Gastroesophageal sphincter (tissue), 4 donors: Measurements from ENCODE around the gene MFSD6. TPM values are rescaled to one million over a fixed set of nuclear protein-coding genes. Genes with fewer than 3 reads are reported as not detected.

Experiments used
- ATAC-seq: fragments of 150-250 bp; one replicate; pipeline ENCODE4 v1.9.1; 2016; ENCODE audit warnings: mild to moderate bottlenecking, moderate library complexity
- H3K27ac ChIP-seq, 4 donors: fragments of 200-600 bp; sonication (generic) in 3 of 4; 1 replicate in 3 of 4; 2 replicates in 1 of 4; pipeline ENCODE4 v1.5.1; 2016 to 2019
- H3K27me3 ChIP-seq: fragments of 200-600 bp; sonication (generic); one replicate; pipeline ENCODE4 v1.5.1; 2019
- H3K36me3 ChIP-seq, 2 donors: fragments of 200-600 bp; sonication (generic); one replicate each; pipeline ENCODE4 v1.5.1; 2019; ENCODE audit warnings: control low read depth in 1 of 2
- H3K4me1 ChIP-seq, 3 donors: fragments of 200-600 bp; sonication (generic); 1 replicate in 2 of 3; 2 replicates in 1 of 3; pipeline ENCODE4 v1.5.1; 2016 to 2019; ENCODE audit warnings: control low read depth in 2 of 3
- H3K4me3 ChIP-seq, 2 donors: fragments of 200-600 bp; sonication (generic); one replicate each; pipeline ENCODE4 v1.5.1; 2019; ENCODE audit warnings: mild to moderate bottlenecking in 1 of 2, moderate library complexity in 1 of 2
- H3K9me3 ChIP-seq, 3 donors: fragments of 200-600 bp; sonication (generic); one replicate each; pipeline ENCODE4 v1.5.1; 2017 to 2019; ENCODE audit warnings: control low read depth in 2 of 3
- CTCF ChIP-seq, 4 experiments: fragments of 200-600 bp in 2 of 4; fragments of 450-650 bp in 2 of 4; sonication (generic) in 1 of 4; IDR thresholded peaks; one replicate each; pipeline ENCODE4 v1.5.1; 2017 to 2019; ENCODE audit warnings: antibody characterized with exemption in 4 of 4, mild to moderate bottlenecking in 2 of 4, moderate library complexity in 2 of 4
- EP300 ChIP-seq: sonication (generic); formaldehyde crosslinking; IDR thresholded peaks from one replicate; pipeline ENCODE4 v1.6.1; 2017; ENCODE audit warnings: antibody characterized with exemption, mild to moderate bottlenecking
- POLR2A ChIP-seq, 2 donors: fragments of 450-650 bp; IDR thresholded peaks; one replicate each; pipeline ENCODE4 v1.6.1; 2017; ENCODE audit warnings: antibody characterized with exemption in 2 of 2, mild to moderate bottlenecking in 2 of 2, moderate library complexity in 1 of 2
- POLR2AphosphoS5 ChIP-seq: sonication (generic); formaldehyde crosslinking; IDR thresholded peaks from one replicate; pipeline ENCODE4 v1.6.1; 2017; ENCODE audit warnings: antibody characterized with exemption
- WGBS, 2 donors: methylation state at CpG; one replicate each; pipeline ENCODE4 v1.1.5; 2018; ENCODE audit warnings: low coverage in 1 of 2; 5-methylcytosine and 5-hydroxymethylcytosine counted together
- total RNA-seq, 4 donors: library from RNA; depleted of rRNA; stranded (reverse); fragments of >200 nt; gene quantifications; one replicate each; pipeline ENCODE4 v1.1.0, GENCODE V29; 2016

MFSD6 gene
- total RNA-seq, 4 donors from 2014 or later = 80.2 to 176 (median 143) TPM

GRCh38 chr2:190382851-190383250 is 25.3 kb upstream of the MFSD6 start:
- H3K27me3 ChIP-seq = no peaks in the 10 kb centered on the region

GRCh38 chr2:190387422-190387821 is 20.7 kb upstream of the MFSD6 start:
- Histone ChIP-seq H3K27me3 (no peaks in the 10 kb centered on the region), H3K27ac (no peak overlapping the region), H3K4me1 (no peaks in the 10 kb centered on the region), H3K9me3 (no peaks in the 10 kb centered on the region), H3K36me3 (no peaks in the 10 kb centered on the region), H3K4me3 (no peak overlapping the region)
- TF ChIP-seq POLR2A (IDR thresholded peaks at IDR 0.05) (no peak), CTCF (IDR thresholded peaks at IDR 0.05) (no peak), POLR2AphosphoS5 (no peak), EP300 (no peak)
- no peak for ATAC-seq
- WGBS, 2 donors = 100% methylated on average over 3 of the region's 3 CpGs; no CpG with 5 or more reads in 1 of the 2 donors

More at GRCh38 chr2:190382851-190383250, 25.3 kb upstream of the MFSD6 start:
- Histone ChIP-seq H3K4me1 (no peaks in the 10 kb centered on the region), H3K9me3 (no peaks in the 10 kb centered on the region), H3K27ac (no peak overlapping the region), H3K36me3 (no peaks in the 10 kb centered on the region), H3K4me3 (no peak overlapping the region)
- ATAC-seq = peak; percentile 55
- TF ChIP-seq CTCF (IDR thresholded peaks at IDR 0.05) (peak; percentile 25 to 69 (median 67)), EP300 (no peak), POLR2AphosphoS5 (no peak)
- 43 to 50% methylated on average over 1 of the region's 1 CpG for WGBS, 2 donors

GRCh38 chr2:190396271-190396670 is 11.9 kb upstream of the MFSD6 start:
- no peak for ATAC-seq
- Histone ChIP-seq H3K27me3 (no peaks in the 10 kb centered on the region), H3K9me3 (no peaks in the 10 kb centered on the region), H3K4me3 (no peak overlapping the region), H3K4me1 (no peaks in the 10 kb centered on the region), H3K27ac (no peak overlapping the region), H3K36me3 (no peaks in the 10 kb centered on the region)
- no peak for TF ChIP-seq POLR2AphosphoS5
- TF ChIP-seq EP300 = no peak
- no peak for TF ChIP-seq CTCF (IDR thresholded peaks at IDR 0.05)
- no peak for TF ChIP-seq POLR2A (IDR thresholded peaks at IDR 0.05)
- WGBS, 2 donors = 68 to 77% methylated on average over 2 of the region's 2 CpGs

DNA sequence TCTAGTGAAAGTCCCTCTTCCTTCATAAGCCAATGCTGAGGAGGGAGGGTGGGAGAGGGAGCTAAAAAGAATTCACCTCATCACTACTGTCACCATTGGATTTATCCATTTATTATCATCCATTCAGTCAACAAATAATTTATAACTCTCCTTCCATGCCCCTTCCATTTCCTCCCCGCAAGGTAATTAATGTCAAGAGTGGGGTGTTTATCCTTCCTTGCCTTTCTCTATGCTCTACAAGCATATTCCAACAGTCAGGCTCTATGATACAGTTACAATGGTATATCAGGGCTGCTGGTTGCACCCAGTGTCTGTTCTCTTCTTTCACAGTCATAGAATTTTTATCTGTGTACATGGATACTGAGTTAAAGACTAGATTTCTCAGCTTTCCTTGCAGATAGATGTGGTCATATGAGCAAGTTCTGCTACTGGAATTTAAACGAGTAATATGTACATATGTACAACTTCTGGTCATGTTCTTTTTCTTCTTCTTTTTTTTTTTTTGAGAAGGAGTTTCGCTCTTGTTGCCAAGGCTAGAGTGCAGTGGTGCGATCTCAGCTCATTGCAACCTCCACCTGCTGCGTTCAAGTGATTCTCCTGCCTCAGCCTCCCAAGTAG is 5.1 kb upstream of the MFSD6 start:
- Histone ChIP-seq H3K4me3 (no peak overlapping the region), H3K27me3 (no peaks in the 10 kb centered on the region), H3K27ac (no peak overlapping the region), H3K4me1 (peaks cover 0 to 9% (median 0%) of the 10 kb centered on the region in 3 donors), H3K9me3 (no peaks in the 10 kb centered on the region), H3K36me3 (no peaks in the 10 kb centered on the region)
- ATAC-seq = no peak
- 17 to 84% methylated on average over 2 of the region's 5 CpGs for WGBS, 2 donors
- TF ChIP-seq POLR2AphosphoS5 = no peak
- no peak for TF ChIP-seq CTCF (IDR thresholded peaks at IDR 0.05)
- TF ChIP-seq POLR2A (IDR thresholded peaks at IDR 0.05) = no peak
- no peak for TF ChIP-seq EP300

DNA sequence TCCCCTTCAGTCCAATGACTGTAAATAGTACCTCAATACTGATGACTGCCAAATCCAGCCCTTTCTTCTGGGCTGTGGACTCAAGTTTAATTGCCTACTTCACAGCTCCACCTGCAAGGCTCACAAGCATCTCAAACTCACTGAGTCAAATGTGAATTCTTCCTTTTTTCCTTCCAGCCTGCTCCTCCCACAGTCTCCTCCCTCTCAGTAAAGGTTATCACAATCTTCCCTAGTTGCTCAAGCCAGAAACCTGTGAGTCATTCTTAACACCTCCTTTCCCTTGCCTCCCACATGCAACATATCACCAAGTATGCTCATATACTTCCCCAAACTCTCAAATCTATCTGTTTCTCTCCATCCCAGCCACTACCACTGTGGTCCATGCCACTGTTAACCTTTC is 3.7 kb upstream of the MFSD6 start:
- H3K4me1 ChIP-seq = peaks cover 0 to 16% (median 4%) of the 10 kb centered on the region in 3 donors
- H3K27ac ChIP-seq = no peak overlapping the region
- no peak overlapping the region for H3K4me3 ChIP-seq
- no peaks in the 10 kb centered on the region for H3K27me3 ChIP-seq
- no peaks in the 10 kb centered on the region for H3K36me3 ChIP-seq
- no peak for TF ChIP-seq POLR2A (IDR thresholded peaks at IDR 0.05)
- no peak for TF ChIP-seq CTCF (IDR thresholded peaks at IDR 0.05)
- TF ChIP-seq EP300 = no peak
- no peak for TF ChIP-seq POLR2AphosphoS5
- no peak for ATAC-seq
- H3K9me3 ChIP-seq = no peaks in the 10 kb centered on the region
